A673 (cell line): Measurements from ENCODE around the gene FTSJ3. TPM values are rescaled to one million over a fixed set of nuclear protein-coding genes. Genes with fewer than 3 reads are reported as not detected.

Experiments
- BruUV-seq: library from RNA; stranded (reverse); fragments of 400-500 nt; replicated peaks from 2 replicates; lab custom pipeline; 2021; lab: Mats Ljungman, UMichigan
- CTCF ChIA-PET: fragments of 300-600 bp; sonication (Branson Sonifier 250); formaldehyde crosslinking; loops from one replicate; lab custom pipeline; 2022; ENCODE audit warnings: antibody characterized with exemption; lab: Charles Lee
- POLR2A ChIA-PET: fragments of 300-600 bp; sonication (Branson Sonifier 250); formaldehyde crosslinking; loops from one replicate; lab custom pipeline; 2022; ENCODE audit warnings: antibody characterized with exemption; ENCODE audit not compliant: low non-redundant PET; lab: Charles Lee
- DNase-seq: peaks from one replicate; pipeline ENCODE4 v3.0.0-alpha.2; 2015; ENCODE audit warnings: low spot score
- H3K27ac ChIP-seq: fragments of 200-600 bp; sonication (generic); 2 replicates; pipeline ENCODE4 v1.5.1; 2016; ENCODE audit warnings: mixed run types, low read depth, mild to moderate bottlenecking, mixed read lengths, antibody characterized with exemption, low read length; ENCODE audit not compliant: poor library complexity, severe bottlenecking
- H3K27me3 ChIP-seq: fragments of 200-600 bp; sonication (generic); replicated peaks from 2 replicates; pipeline ENCODE4 v1.6.1; 2017; ENCODE audit warnings: mixed run types, low read depth, mild to moderate bottlenecking, mixed read lengths, antibody characterized with exemption, low read length; ENCODE audit not compliant: insufficient read depth, poor library complexity
- H3K36me3 ChIP-seq: fragments of 200-600 bp; sonication (generic); 2 replicates; pipeline ENCODE4 v1.6.1; 2016; ENCODE audit warnings: mixed run types, mild to moderate bottlenecking, mixed read lengths, antibody characterized with exemption, low read length; ENCODE audit not compliant: insufficient read depth, poor library complexity, severe bottlenecking
- H3K4me1 ChIP-seq: fragments of 200-600 bp; sonication (generic); 2 replicates; pipeline ENCODE4 v1.6.1; 2017; ENCODE audit warnings: mixed run types, mild to moderate bottlenecking, mixed read lengths, antibody characterized with exemption, low read length; ENCODE audit not compliant: insufficient read depth, poor library complexity, severe bottlenecking
- H3K4me3 ChIP-seq: fragments of 200-600 bp; sonication (generic); 2 replicates; pipeline ENCODE4 v1.5.1; 2016; ENCODE audit warnings: low read depth, mixed run types, mild to moderate bottlenecking, mixed read lengths, low read length; ENCODE audit not compliant: poor library complexity, severe bottlenecking
- H3K9me3 ChIP-seq: fragments of 200-600 bp; sonication (generic); 2 replicates; pipeline ENCODE4 v1.6.1; 2016; ENCODE audit warnings: mixed run types, low read depth, mild to moderate bottlenecking, mixed read lengths, antibody characterized with exemption, low read length; ENCODE audit not compliant: poor library complexity, severe bottlenecking
- EZH2 ChIP-seq: fragments of 200-600 bp; sonication (generic); IDR thresholded peaks from 2 replicates; pipeline ENCODE4 v1.6.1; 2017; ENCODE audit warnings: borderline replicate concordance, low read depth, mild to moderate bottlenecking, mixed read lengths, antibody characterized with exemption, low read length; ENCODE audit not compliant: poor library complexity, severe bottlenecking
- intact Hi-C: fragments of 100-400 bp; cut with micrococcal nuclease; formaldehyde crosslinking; loops from one replicate; pipeline ENCODE4 v1.10.0; 2022; ENCODE audit not compliant: unreplicated experiment
- total RNA-seq: library from RNA; stranded (reverse); gene quantifications from 2 replicates; pipeline ENCODE4 v1.2.3, GENCODE V29; 2021
- TF ChIP-seq, protein P1 (sequence below): fragments of 300-800, 200-600 bp; sonication (generic); conservative IDR thresholded peaks from 2 replicates; pipeline ENCODE4 v1.5.1; 2017; ENCODE audit warnings: low read depth, mild to moderate bottlenecking, antibody characterized with exemption, low read length, moderate library complexity, mixed read lengths

FTSJ3 gene
- total RNA-seq, 1 experiment from 2014 or later: 90.4 TPM

DNA sequence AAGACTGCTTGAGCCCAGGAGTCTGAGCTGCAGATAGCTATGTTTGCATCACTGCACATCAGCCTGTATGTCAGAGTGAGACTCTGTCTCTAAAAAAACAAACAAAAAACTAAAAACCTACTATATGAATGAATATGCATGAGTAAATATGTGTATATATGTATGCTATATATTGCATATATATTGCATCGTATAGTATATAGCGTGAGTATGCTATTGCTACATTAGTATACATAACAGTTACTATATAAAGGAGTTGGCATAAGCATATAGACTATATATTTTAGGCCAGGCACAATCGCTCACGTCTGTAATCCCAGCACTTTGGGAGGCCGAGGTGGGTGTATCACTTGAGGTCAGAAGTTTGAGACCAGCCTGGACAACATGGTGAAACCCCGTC lies 37.4 kb downstream of the FTSJ3 start:
- BruUV-seq: no TSS peak
- Histone ChIP-seq H3K27me3 (no peaks in the 10 kb centered on the region), H3K36me3 (peaks cover 78% of the 10 kb centered on the region), H3K4me1 (no peaks in the 10 kb centered on the region), H3K27ac (no peak overlapping the region), H3K4me3 (no peak overlapping the region), H3K9me3 (no peaks in the 10 kb centered on the region)
- intact Hi-C loops: no loop called here
- no peak for DNase-seq
- no peak for TF ChIP-seq EZH2
- CTCF ChIA-PET: no interaction called here
- POLR2A ChIA-PET: interaction anchor here (0.6 kb wide), 1 partner anchor 16 kb away, joined by 3 read pairs; the partner anchor contains the start of gene DDX42

DNA sequence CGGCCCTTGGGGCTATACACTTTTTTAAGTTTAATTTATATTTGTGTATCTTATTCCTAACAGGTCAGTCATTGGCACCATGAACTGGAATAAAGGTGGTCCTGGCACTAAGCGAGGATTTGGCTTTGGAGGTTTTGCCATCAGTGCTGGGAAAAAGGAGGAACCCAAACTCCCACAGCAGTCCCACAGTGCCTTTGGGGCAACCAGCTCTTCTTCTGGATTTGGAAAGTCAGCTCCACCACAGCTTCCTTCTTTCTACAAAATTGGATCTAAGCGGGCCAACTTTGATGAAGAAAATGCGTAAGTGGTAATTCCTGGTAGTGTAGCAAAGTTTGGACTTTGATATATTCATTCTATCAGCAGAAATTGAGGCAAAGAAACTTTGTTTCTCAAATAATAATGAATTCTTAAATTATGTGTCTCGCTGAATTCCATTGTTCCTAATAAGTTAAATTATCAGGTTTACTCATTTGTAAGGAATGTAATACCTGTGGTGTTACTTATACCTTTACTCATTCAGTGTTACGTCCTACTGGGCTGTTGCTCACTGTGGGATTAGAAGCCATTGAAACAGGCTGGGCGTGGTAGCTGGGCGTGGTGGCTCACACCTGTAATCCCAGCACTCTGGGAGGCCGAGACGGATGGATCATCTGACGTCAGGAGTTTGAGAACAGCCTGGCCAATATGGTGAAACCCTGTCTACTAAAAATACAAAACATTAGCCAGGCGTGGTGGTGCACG lies 40.3 kb downstream of the FTSJ3 start:
- Histone ChIP-seq H3K4me1 (no peaks in the 10 kb centered on the region), H3K36me3 (peaks cover 62% of the 10 kb centered on the region), H3K27me3 (no peaks in the 10 kb centered on the region), H3K4me3 (no peak overlapping the region), H3K9me3 (no peaks in the 10 kb centered on the region), H3K27ac (no peak overlapping the region)
- intact Hi-C loops: no loop called here
- DNase-seq: no peak
- ChIA-PET POLR2A (no interaction called here), CTCF (no interaction called here)
- no peak for TF ChIP-seq EZH2
- TF ChIP-seq, protein P1, sequence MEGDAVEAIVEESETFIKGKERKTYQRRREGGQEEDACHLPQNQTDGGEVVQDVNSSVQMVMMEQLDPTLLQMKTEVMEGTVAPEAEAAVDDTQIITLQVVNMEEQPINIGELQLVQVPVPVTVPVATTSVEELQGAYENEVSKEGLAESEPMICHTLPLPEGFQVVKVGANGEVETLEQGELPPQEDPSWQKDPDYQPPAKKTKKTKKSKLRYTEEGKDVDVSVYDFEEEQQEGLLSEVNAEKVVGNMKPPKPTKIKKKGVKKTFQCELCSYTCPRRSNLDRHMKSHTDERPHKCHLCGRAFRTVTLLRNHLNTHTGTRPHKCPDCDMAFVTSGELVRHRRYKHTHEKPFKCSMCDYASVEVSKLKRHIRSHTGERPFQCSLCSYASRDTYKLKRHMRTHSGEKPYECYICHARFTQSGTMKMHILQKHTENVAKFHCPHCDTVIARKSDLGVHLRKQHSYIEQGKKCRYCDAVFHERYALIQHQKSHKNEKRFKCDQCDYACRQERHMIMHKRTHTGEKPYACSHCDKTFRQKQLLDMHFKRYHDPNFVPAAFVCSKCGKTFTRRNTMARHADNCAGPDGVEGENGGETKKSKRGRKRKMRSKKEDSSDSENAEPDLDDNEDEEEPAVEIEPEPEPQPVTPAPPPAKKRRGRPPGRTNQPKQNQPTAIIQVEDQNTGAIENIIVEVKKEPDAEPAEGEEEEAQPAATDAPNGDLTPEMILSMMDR: no peak
- BruUV-seq: no TSS peak

DNA sequence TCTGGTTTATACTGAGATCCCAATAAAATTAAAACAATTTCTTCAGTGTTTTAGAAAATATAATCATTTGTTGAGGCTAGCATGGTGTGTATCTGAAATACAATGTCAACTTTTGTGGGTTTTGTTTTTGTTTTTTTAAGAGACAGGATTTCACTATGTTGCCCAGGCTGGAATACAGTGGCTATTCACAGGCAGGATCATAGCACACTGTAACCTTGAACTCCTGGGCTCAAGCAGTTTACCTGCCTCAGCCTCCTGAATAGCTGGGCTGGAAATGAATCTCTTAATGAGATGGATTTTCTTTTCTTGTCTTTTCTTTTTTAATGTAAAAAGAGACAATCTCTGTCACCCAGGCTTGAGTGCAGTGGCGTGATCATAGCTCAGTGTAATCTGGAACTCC lies 41.3 kb downstream of the FTSJ3 start:
- Histone ChIP-seq H3K36me3 (peaks cover 55% of the 10 kb centered on the region), H3K4me1 (no peaks in the 10 kb centered on the region), H3K4me3 (no peak overlapping the region), H3K27me3 (no peaks in the 10 kb centered on the region), H3K9me3 (no peaks in the 10 kb centered on the region), H3K27ac (no peak overlapping the region)
- DNase-seq: no peak
- no TSS peak for BruUV-seq
- intact Hi-C loops: no loop called here
- CTCF ChIA-PET: no interaction called here
- POLR2A ChIA-PET: no interaction called here
- TF ChIP-seq, protein P1: no peak
- no peak for TF ChIP-seq EZH2

DNA sequence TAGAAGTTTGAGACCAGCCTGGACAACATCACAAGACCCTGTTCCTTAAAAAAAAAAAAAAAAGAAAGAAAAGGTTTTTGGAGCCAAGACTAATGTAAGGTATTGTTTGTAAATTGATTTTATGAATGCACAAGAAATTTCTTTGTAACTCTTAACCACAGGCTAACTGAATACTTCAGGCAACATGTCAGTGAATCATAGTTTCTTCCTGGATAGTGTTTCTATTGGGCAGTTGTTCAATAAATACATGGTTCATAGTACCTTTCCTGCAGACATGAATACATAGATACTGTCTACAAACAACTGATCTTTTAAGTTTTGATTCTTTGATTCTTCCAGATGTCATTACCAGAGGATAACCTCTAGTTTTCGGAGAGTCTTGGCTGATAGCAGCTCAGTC lies 41.9 kb downstream of the FTSJ3 start:
- intact Hi-C loops: no loop called here
- H3K9me3 ChIP-seq: no peaks in the 10 kb centered on the region
- H3K27ac ChIP-seq: no peak overlapping the region
- no peak for TF ChIP-seq EZH2
- TF ChIP-seq, protein P1: no peak
- H3K4me1 ChIP-seq: no peaks in the 10 kb centered on the region
- peaks cover 51% of the 10 kb centered on the region for H3K36me3 ChIP-seq
- no TSS peak for BruUV-seq
- CTCF ChIA-PET: no interaction called here
- no peaks in the 10 kb centered on the region for H3K27me3 ChIP-seq
- no peak for DNase-seq
- POLR2A ChIA-PET: no interaction called here
- H3K4me3 ChIP-seq: no peak overlapping the region
